Activated CD8-positive, alpha-beta memory T cell treated with anti-CD3 and anti-CD28 coated beads for 1 hour (primary cell): ENCODE data around the gene MDP1.
A peak's percentile ranks its signal among the peaks of the same experiment; 100 is the strongest.
"Not testable (repeated sequence)": the region's sequence is repeated elsewhere in the genome, so short reads cannot be mapped to it uniquely, and the experiment has no call there.

Source experiments
- DNase-seq, 2 donors: peaks; one replicate each; pipeline ENCODE4 v3.0.0-alpha.2; 2020; ENCODE audit warnings: low read depth in 1 of 2; ENCODE audit errors: extremely low read depth in 1 of 2

MDP1 gene

GRCh38 chr14:24232121-24232644 lies 16.3 kb upstream of the MDP1 start, which contains the start of gene NEDD8:
Gene NEDD8 (minus strand): TSS chr14:24232367. CDS start chr14:24232267, 100 bp downstream.
- peak; percentile 63 to 74 for DNase-seq

GRCh38 chr14:24231263-24232120 lies 15.6 kb upstream of the MDP1 start:
- DNase-seq, result no peak

- no peak for DNase-seq
Measured at GRCh38 chr14:24228902-24229301, 13.0 kb upstream of the MDP1 start.

- no peak for DNase-seq
Measured at GRCh38 chr14:24226473-24226872, 10.6 kb upstream of the MDP1 start.

- DNase-seq, result no peak
Measured at GRCh38 chr14:24224618-24225071, 8.8 kb upstream of the MDP1 start.

- DNase-seq, result not testable (repeated sequence)
Measured at GRCh38 chr14:24222987-24223386, 7.1 kb upstream of the MDP1 start.

GRCh38 chr14:24219521-24219920 lies 3.7 kb upstream of the MDP1 start:
- no peak for DNase-seq

GRCh38 chr14:24219080-24219479 lies 3.2 kb upstream of the MDP1 start:
- DNase-seq, result no peak

GRCh38 chr14:24216876-24217275 lies 1.0 kb upstream of the MDP1 start:
- DNase-seq, result not testable (repeated sequence)

GRCh38 chr14:24216345-24216699 lies 456 bp upstream of the MDP1 start:
- no peak for DNase-seq

GRCh38 chr14:24213866-24214662 lies 1.8 kb downstream of the MDP1 start:
- no peak for DNase-seq

GRCh38 chr14:24212924-24213865 lies 2.7 kb downstream of the MDP1 start, which contains the start of gene CHMP4A:
Gene CHMP4A (minus strand): TSS chr14:24213488. CDS start chr14:24213439, 49 bp downstream.
- DNase-seq, result peak; percentile 91 to 92

- no peak for DNase-seq
Measured at GRCh38 chr14:24211311-24211710, 4.6 kb downstream of the MDP1 start.

- DNase-seq, result no peak
Measured at GRCh38 chr14:24207625-24208024, 8.2 kb downstream of the MDP1 start.

GRCh38 chr14:24207104-24207551 lies 8.7 kb downstream of the MDP1 start:
- DNase-seq, result no peak

- DNase-seq, result no peak
Measured at GRCh38 chr14:24206260-24207103, 9.4 kb downstream of the MDP1 start.

- no peak for DNase-seq
Measured at GRCh38 chr14:24204163-24205146, 11.4 kb downstream of the MDP1 start.

- not testable (repeated sequence) for DNase-seq
Measured at GRCh38 chr14:24203249-24203886, 12.5 kb downstream of the MDP1 start.
